Mesenchymal stem cell (in vitro differentiated cells and primary cell): ENCODE data around the gene DCBLD1.

Source experiments
- DNase-seq: peaks from one replicate; pipeline ENCODE4 v3.0.0-alpha.2; 2013
- H2AFZ ChIP-seq: one replicate; pipeline ENCODE4 v1.6.1; 2013; ENCODE audit warnings: low read depth, mild to moderate bottlenecking, control low read depth, inconsistent platforms, low read length, moderate library complexity
- H2AK5ac ChIP-seq: 2 replicates; pipeline ENCODE4 v1.6.1; 2013; ENCODE audit warnings: low read length, moderate library complexity, mild to moderate bottlenecking, inconsistent platforms; ENCODE audit not compliant: severe bottlenecking
- H2BK120ac ChIP-seq: one replicate; pipeline ENCODE4 v1.6.1; 2013; ENCODE audit warnings: low read depth, mild to moderate bottlenecking, inconsistent platforms, low read length, moderate library complexity
- H2BK12ac ChIP-seq, 2 experiments: one replicate each; pipeline ENCODE4 v1.6.1; 2013; ENCODE audit warnings: inconsistent platforms in 2 of 2, low read length in 2 of 2, mild to moderate bottlenecking in 2 of 2, moderate library complexity in 2 of 2, control low read depth in 1 of 2
- H2BK15ac ChIP-seq: one replicate; pipeline ENCODE4 v1.6.1; 2013; ENCODE audit warnings: mild to moderate bottlenecking, low read depth, inconsistent platforms; ENCODE audit not compliant: poor library complexity, severe bottlenecking
- H2BK5ac ChIP-seq: 2 replicates; pipeline ENCODE4 v1.6.1; 2013; ENCODE audit warnings: low read depth, mild to moderate bottlenecking, low read length, control low read depth, inconsistent platforms; ENCODE audit not compliant: poor library complexity, severe bottlenecking
- H3K14ac ChIP-seq, 2 experiments: one replicate each; pipeline ENCODE4 v1.6.1; 2013; ENCODE audit warnings: inconsistent platforms in 2 of 2, low read length in 2 of 2, control low read depth in 1 of 2, mild to moderate bottlenecking in 1 of 2, moderate library complexity in 1 of 2
- H3K18ac ChIP-seq, 2 experiments: one replicate each; pipeline ENCODE4 v1.6.1; 2013; ENCODE audit warnings: inconsistent platforms in 2 of 2, low read length in 2 of 2, control low read depth in 1 of 2, low read depth in 1 of 2, mild to moderate bottlenecking in 1 of 2
- H3K23ac ChIP-seq, 2 experiments: one replicate each; pipeline ENCODE4 v1.6.1; 2013; ENCODE audit warnings: inconsistent platforms in 2 of 2, low read length in 2 of 2, mild to moderate bottlenecking in 2 of 2, moderate library complexity in 2 of 2, control low read depth in 1 of 2
- H3K27ac ChIP-seq: 2 replicates; pipeline ENCODE4 v1.5.1; 2013; ENCODE audit warnings: mild to moderate bottlenecking, moderate library complexity, low read length, control low read depth, inconsistent platforms; ENCODE audit not compliant: poor library complexity, severe bottlenecking
- H3K27me3 ChIP-seq, 2 experiments: 2 replicates each; pipeline versions ENCODE4 v1.6.1 to v1.7.0; 2013; ENCODE audit warnings: low read length in 2 of 2, mild to moderate bottlenecking in 2 of 2, moderate library complexity in 2 of 2, control low read depth in 1 of 2, inconsistent platforms in 1 of 2; ENCODE audit not compliant: control insufficient read depth in 1 of 2, insufficient read depth in 1 of 2
- H3K36me3 ChIP-seq, 2 experiments: 2 replicates each; pipeline versions ENCODE4 v1.6.1 to v1.7.0; 2013; ENCODE audit warnings: low read length in 2 of 2, control low read depth in 1 of 2, inconsistent platforms in 1 of 2, low read depth in 1 of 2, mild to moderate bottlenecking in 1 of 2; ENCODE audit not compliant: insufficient read depth in 2 of 2, control insufficient read depth in 1 of 2
- H3K4ac ChIP-seq, 2 experiments: one replicate each; pipeline ENCODE4 v1.6.1; 2013; ENCODE audit warnings: inconsistent platforms in 2 of 2, low read length in 2 of 2, mild to moderate bottlenecking in 2 of 2, moderate library complexity in 2 of 2, control low read depth in 1 of 2, low read depth in 1 of 2
- H3K4me1 ChIP-seq: 2 replicates; pipeline ENCODE4 v1.6.1; 2013; ENCODE audit warnings: low read depth, low read length, control low read depth; ENCODE audit not compliant: control insufficient read depth, insufficient read depth
- H3K4me2 ChIP-seq: 2 replicates; pipeline ENCODE4 v1.6.1; 2013; ENCODE audit warnings: low read length, mild to moderate bottlenecking, inconsistent platforms; ENCODE audit not compliant: poor library complexity, severe bottlenecking
- H3K4me3 ChIP-seq, 2 experiments: 2 replicates each; pipeline versions ENCODE4 v1.5.1 to v1.7.0; 2013; ENCODE audit warnings: low read length in 2 of 2, mild to moderate bottlenecking in 2 of 2, control low read depth in 1 of 2, low read depth in 1 of 2; ENCODE audit not compliant: insufficient read depth in 1 of 2
- H3K79me1 ChIP-seq: replicated peaks from 2 replicates; pipeline ENCODE4 v1.6.1; 2013; ENCODE audit warnings: mild to moderate bottlenecking, control low read depth, low read length, inconsistent platforms; ENCODE audit not compliant: poor library complexity, severe bottlenecking
- H3K9ac ChIP-seq: 2 replicates; pipeline ENCODE4 v1.7.0; 2013; ENCODE audit warnings: mild to moderate bottlenecking, low read length, moderate library complexity
- H3K9me3 ChIP-seq: 2 replicates; pipeline ENCODE4 v1.7.0; 2013; ENCODE audit warnings: mild to moderate bottlenecking, low read length; ENCODE audit not compliant: control insufficient read depth
- H4K8ac ChIP-seq: one replicate; pipeline ENCODE4 v1.6.1; 2013; ENCODE audit warnings: inconsistent platforms, mild to moderate bottlenecking, low read length, moderate library complexity
- H4K91ac ChIP-seq: one replicate; pipeline ENCODE4 v1.6.1; 2013; ENCODE audit warnings: mild to moderate bottlenecking, low read length, inconsistent platforms
- WGBS: methylation state at CpG from one replicate; pipeline ENCODE4 v1.1.7; 2013; ENCODE audit warnings: mixed read lengths; 5-methylcytosine and 5-hydroxymethylcytosine counted together

DCBLD1 gene

GRCh38 chr6:117550078-117550600 lies 67.7 kb downstream of the DCBLD1 start:
- Histone ChIP-seq H3K4ac (no peak overlapping the region), H3K9ac (no peak overlapping the region), H3K23ac (no peak overlapping the region), H4K8ac (no peak overlapping the region), H3K79me1 (peaks cover 14% of the 10 kb centered on the region), H3K27me3 (no peaks in the 10 kb centered on the region), H3K4me3 (no peak overlapping the region), H3K18ac (no peak overlapping the region), H2AK5ac (no peak overlapping the region), H3K36me3 (peaks cover 9 to 19% of the 10 kb centered on the region in 2 experiments), H2BK5ac (no peak overlapping the region), H2BK15ac (no peak overlapping the region), H2BK120ac (no peak overlapping the region), H3K4me2 (no peak overlapping the region), H3K14ac (no peak overlapping the region), H3K27ac (peak overlapping the region; percentile 92), H3K4me1 (peaks cover 25% of the 10 kb centered on the region), H3K9me3 (no peaks in the 10 kb centered on the region), H4K91ac (no peak overlapping the region), H2BK12ac (no peak overlapping the region), H2AFZ (no peak overlapping the region)
- DNase-seq = no peak
- 100% methylated on average over 2 of the region's 3 CpGs for WGBS

GRCh38 chr6:117550618-117551242 lies 68.3 kb downstream of the DCBLD1 start:
- peaks cover 4 to 19% of the 10 kb centered on the region in 2 experiments for H3K36me3 ChIP-seq
- peaks cover 14% of the 10 kb centered on the region for H3K79me1 ChIP-seq
- H3K4me3 ChIP-seq = no peak overlapping the region
- peak overlapping the region in 1 of 2 experiments; percentile 41 for H3K14ac ChIP-seq
- peak overlapping the region; percentile 97 for H2AK5ac ChIP-seq
- no peak overlapping the region for H3K9ac ChIP-seq
- H2BK15ac ChIP-seq = peak overlapping the region; percentile 45
- no peak overlapping the region for H2AFZ ChIP-seq
- H3K18ac ChIP-seq = peak overlapping the region; percentile 37 to 73
- no peak for DNase-seq
- H2BK5ac ChIP-seq = no peak overlapping the region
- peak overlapping the region in 1 of 2 experiments; percentile 86 for H3K23ac ChIP-seq
- 100% methylated on average over 1 of the region's 2 CpGs for WGBS
- peak overlapping the region; percentile 43 for H3K27ac ChIP-seq
- no peak overlapping the region for H3K4me2 ChIP-seq
- H3K4ac ChIP-seq = no peak overlapping the region
- H4K8ac ChIP-seq = peak overlapping the region; percentile 56
- H4K91ac ChIP-seq = peak overlapping the region; percentile 52
- no peaks in the 10 kb centered on the region for H3K27me3 ChIP-seq
- peak overlapping the region in 1 of 2 experiments; percentile 15 for H2BK12ac ChIP-seq
- peaks cover 24% of the 10 kb centered on the region for H3K4me1 ChIP-seq
- no peak overlapping the region for H2BK120ac ChIP-seq
- no peaks in the 10 kb centered on the region for H3K9me3 ChIP-seq

DNA sequence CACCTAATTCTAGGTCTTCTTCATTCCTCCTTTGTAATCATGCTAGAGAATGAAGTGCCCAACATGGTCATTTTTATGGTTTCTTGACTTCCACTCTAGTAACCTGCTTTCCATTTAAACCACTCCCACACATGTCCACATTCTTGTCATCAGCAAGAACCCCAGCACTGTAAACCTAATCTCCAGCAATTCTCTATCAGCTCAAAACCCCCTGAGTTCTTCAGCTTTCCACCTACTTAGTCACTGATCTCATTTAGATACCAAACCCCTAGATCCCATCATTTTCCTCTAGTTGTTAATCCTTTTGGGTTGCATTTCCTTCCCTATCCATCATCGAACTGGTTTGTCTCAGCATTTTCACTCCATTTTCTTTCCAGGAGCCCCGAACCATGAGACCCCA lies 70.1 kb downstream of the DCBLD1 start:
- Histone ChIP-seq H3K27me3 (no peaks in the 10 kb centered on the region), H3K4ac (no peak overlapping the region), H3K27ac (no peak overlapping the region), H2AFZ (no peak overlapping the region), H3K4me1 (peaks cover 17% of the 10 kb centered on the region), H2AK5ac (peak overlapping the region; percentile 58), H3K9ac (no peak overlapping the region), H3K23ac (no peak overlapping the region), H2BK120ac (no peak overlapping the region), H3K36me3 (peaks cover 0 to 8% of the 10 kb centered on the region in 2 experiments), H3K14ac (no peak overlapping the region), H3K9me3 (no peaks in the 10 kb centered on the region), H2BK5ac (no peak overlapping the region), H2BK15ac (no peak overlapping the region), H4K8ac (no peak overlapping the region), H3K18ac (no peak overlapping the region), H3K4me2 (no peak overlapping the region), H3K79me1 (peaks cover 8% of the 10 kb centered on the region), H3K4me3 (no peak overlapping the region), H4K91ac (no peak overlapping the region), H2BK12ac (no peak overlapping the region)
- 61% methylated on average over 2 of the region's 2 CpGs for WGBS
- peak; percentile 46 for DNase-seq

DNA sequence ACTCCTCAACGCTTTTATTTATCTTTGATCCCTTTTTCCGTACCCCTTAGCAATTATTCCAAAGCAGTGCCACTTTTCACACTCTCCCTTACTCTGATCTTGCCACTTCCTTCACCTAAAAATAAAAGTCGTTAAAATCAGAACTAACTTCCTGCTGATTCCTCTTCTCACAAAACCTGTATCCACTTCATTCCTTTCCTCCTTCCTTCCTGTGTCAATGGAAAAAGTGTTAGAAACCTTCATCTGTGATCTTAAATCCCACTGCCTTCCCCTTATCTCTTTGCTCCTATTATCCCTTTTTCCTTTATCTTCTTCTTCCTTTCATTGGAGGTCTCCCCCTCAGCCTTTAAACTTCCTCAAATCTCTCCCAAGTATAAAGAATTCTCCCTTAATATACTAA lies 70.7 kb downstream of the DCBLD1 start:
- Histone ChIP-seq H3K23ac (no peak overlapping the region), H2BK15ac (no peak overlapping the region), H2BK12ac (no peak overlapping the region), H3K36me3 (peaks cover 0 to 3% of the 10 kb centered on the region in 2 experiments), H3K14ac (no peak overlapping the region), H4K8ac (no peak overlapping the region), H3K27me3 (no peaks in the 10 kb centered on the region), H2AFZ (no peak overlapping the region), H3K4me3 (no peak overlapping the region), H2AK5ac (peak overlapping the region; percentile 58), H3K4me2 (no peak overlapping the region), H3K9me3 (no peaks in the 10 kb centered on the region), H3K79me1 (peaks cover 4% of the 10 kb centered on the region), H3K18ac (no peak overlapping the region), H3K9ac (no peak overlapping the region), H3K4me1 (peaks cover 12% of the 10 kb centered on the region), H2BK5ac (no peak overlapping the region), H4K91ac (no peak overlapping the region), H3K27ac (no peak overlapping the region), H2BK120ac (no peak overlapping the region), H3K4ac (no peak overlapping the region)
- no peak for DNase-seq
- WGBS = 32% methylated on average over 3 of the region's 3 CpGs
